DOHH2 (cell line): ENCODE data around the gene NUP37.
"Not testable (repeated sequence)": the region's sequence is repeated elsewhere in the genome, so short reads cannot be mapped to it uniquely, and the experiment has no call there.

ENCODE experiments used
- CTCF ChIP-seq: fragments of 200-600 bp; sonication (generic); IDR thresholded peaks from one replicate; pipeline ENCODE4 v1.5.1; 2014; ENCODE audit warnings: antibody characterized with exemption, mild to moderate bottlenecking, low read depth, low read length; ENCODE audit not compliant: poor library complexity, severe bottlenecking
- EZH2phosphoT487 ChIP-seq: fragments of 200-600 bp; sonication (generic); IDR thresholded peaks from 2 replicates; pipeline ENCODE4 v1.6.1; 2017; ENCODE audit warnings: borderline replicate concordance, mild to moderate bottlenecking, antibody characterized with exemption, low read length, moderate library complexity, mixed read lengths

DNA sequence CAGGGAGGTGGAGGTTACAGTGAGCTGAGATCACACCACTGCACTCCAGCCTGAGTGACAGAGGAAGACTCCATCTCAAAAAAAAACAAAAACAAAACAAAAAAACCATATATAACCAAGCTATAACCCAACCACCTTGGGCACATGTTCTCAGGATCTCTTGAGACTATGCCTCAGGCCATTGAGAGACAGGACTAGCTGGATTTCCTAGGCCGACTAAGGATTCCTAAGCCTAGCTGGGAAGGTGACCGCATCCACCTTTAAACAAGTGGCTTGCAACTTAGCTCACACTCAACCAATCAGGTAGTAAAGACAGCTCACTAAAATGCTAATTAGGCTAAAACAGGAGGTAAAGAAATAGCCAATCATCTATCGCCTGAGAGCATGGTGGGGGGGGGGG lies 35.3 kb upstream of the NUP37 start:
- not testable (repeated sequence) for TF ChIP-seq EZH2phosphoT487, CTCF
